GM18861 (cell line): ENCODE data around the gene ADAMTSL3.

Source experiments
- ATAC-seq: cut with Tn5 transposase; IDR thresholded peaks from one replicate; pipeline ENCODE4 v1.9.1; 2021; ENCODE audit not compliant: unreplicated experiment

ADAMTSL3 gene

DNA sequence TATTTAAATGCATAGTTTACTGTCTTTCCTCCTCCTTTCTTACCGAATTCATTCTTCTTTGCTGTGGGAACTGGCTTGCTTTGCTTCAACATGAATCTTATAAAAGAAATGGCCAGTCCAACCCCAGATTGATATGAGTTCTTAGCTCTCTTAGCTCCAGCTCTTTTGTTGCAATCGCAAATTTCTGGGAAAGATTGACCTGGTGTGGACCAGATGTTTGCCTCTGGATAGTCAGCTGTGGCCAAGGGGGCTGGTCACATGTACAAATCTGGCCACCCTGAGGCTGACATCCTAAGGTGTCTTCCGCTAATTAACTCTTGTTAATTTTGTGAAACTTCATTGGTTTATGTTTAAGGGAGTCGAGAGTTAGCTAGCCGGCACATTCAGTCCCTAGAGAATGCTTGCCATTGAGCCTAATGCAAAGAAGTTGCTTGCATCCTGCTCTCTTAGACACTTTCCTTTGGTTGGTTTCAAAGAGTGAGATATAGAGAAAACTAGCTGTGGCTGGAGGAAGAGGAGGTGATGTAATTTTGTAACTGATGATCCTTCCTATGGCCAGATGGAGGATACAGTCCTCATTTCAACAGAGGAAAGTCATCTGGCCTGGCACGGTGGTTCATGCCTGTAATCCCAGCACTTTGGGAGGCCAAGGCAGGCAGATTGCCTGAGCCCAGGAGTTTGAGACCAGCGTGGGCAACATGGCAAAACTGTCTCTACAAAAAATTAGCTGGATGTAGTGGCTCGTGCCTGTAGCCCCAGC lies 162.4 kb downstream of the ADAMTSL3 start:
- ATAC-seq = no peak

DNA sequence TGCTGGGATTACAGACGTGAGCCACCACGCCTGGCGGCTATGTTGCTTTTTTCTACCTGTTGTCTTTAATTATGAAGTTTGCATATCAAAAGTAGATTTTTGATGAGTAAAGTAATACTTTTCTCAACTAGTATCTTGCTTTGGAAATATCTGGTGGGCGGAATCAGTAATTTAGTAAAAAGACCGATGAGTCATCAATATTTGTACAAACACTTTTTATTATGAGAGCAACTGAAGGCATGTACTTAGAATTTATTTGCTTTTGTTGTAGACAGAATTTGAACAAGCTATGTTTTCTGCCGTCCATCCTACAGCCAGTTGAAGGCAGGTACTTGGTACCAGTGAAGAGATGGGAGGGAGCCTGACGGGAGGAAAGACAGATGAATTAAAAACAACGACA lies 164.7 kb downstream of the ADAMTSL3 start:
- ATAC-seq = no peak

DNA sequence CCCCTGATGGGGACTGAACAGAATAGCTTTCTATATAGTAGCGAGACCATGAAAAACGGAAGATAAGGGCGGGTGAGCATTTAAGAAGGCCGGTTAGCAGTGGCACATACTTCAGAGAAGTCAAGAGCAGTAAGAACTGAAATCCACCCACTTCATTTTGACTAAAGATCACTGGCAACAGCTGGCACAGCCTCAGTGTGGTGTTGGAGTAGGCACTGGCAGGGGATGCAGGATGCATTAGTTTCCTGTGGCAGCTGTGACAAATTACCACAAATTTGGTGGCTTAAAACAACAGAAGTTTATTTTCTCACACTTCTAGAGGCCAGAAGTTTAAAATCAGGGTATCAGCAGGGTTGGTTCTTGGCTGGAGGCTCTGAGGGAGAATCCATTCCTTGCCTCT lies 176.5 kb downstream of the ADAMTSL3 start:
- no peak for ATAC-seq

DNA sequence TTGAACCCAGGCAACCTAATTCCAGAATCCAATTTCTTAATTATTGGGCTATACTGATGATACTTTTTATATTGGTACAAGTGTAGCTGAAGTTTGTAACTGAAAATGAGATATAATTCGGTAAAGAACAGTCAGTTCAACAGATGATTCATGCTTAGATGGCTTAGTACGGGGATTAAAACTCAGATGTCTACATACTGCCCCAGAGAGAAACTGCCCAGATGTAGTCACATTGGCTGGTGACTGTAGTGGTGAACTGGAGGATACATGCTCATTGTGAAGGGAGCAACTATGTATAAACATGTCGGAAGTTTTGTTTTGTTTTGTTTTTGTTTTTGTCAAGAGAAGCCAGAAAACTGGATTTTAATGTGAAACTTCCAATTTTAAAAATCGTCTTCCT lies 179.6 kb downstream of the ADAMTSL3 start:
- ATAC-seq = no peak

DNA sequence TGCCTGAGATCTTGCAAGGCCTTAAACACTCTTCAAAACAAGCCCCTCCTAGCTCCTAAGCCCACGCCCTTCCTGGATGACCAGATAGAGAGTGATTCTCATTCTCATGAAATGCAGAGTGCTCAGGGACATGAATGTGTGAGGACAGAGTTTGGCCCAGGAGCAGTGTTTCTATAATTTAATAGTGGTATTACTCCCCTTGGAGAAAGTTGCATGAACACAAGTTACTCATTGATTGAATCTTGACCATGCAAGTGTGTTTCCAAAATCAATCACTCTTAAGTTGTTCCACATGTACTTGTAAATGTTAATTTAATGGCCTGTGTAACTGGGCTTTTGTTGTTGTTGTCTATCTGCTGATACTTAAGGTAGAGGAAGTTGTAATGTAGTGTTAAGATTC lies 181.6 kb downstream of the ADAMTSL3 start:
- ATAC-seq = no peak

DNA sequence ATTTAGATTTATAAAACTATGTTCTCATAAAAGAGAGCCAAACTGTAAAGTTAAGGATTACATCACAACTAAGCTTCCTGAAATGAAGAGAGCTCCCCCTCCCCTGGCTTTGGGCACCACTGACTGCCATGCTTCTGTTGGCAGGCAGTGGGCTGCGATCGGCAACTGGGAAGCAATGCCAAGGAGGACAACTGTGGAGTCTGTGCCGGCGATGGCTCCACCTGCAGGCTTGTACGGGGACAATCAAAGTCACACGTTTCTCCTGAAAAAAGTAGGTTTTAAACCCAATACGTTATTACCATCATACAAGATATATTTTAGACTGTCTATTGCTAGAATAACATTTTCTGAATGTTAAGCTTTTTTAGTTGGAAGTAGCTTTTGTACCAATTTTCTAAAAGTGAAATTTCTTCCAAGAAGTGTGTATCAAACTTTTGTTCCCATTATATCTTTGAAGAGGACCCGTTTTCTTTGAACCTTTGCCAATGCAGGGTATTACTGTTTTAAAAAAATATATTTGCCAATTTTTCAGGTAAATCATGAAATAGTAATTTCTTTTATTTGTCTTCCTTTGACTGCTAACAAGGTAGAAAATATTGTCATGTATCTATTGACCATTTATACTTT lies 184.1 kb downstream of the ADAMTSL3 start:
- ATAC-seq = no peak

DNA sequence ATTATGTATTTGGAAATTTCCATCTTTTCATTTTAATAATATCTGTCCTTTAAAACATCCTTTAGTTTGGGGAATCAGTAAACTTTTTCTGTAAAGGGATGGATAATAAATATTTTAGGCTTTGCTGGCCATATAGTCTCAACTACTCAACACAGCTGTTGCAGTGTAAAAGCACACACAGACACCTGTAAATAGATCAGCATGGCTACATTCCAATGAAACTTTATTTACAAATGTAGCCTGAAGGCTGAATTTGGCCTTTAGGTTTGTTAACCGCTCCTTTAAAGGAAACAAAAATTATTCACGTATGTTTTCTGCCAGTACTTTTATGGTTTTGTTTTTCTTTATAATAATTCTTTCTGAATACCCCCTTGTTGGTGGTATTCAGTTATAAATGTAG lies 184.8 kb downstream of the ADAMTSL3 start:
- ATAC-seq = no peak

DNA sequence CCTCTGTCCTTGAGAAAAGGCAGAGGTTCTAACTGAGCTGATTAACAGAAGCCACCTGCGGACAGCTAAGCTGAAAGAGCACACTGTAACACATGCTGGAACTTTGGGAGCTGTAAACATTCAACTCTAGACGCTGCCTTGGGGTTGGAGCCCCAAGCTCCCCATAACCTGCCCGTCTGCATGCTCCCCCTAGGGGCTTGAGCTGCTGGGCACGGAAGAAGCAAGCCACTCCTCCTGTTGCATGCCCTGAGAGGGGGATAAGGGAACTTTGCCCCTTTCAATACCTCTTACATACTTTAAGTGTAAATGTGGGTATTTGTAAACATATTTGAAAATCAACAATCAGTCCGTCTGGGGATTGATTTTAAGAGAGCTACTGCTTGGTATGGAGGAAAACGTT lies 188.4 kb downstream of the ADAMTSL3 start:
- no peak for ATAC-seq

DNA sequence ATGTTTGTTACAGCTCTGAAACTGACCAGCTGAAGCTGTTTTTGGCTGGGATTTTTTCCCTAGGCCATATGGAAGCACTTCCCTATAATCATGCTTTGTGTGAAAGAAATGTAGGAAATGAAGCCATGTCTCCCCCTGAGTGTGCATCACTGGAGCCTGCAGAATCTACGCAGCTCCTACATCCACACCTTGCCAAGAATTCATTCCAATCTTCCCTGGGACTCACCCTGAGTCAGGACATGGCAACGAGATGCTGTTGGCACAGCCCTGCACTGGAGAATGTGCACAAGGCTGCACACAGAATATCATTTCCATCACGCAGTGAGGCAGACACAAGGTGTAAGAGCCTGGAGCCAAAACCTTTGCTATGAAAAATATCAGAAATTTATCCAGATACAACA lies 189.5 kb downstream of the ADAMTSL3 start:
- no peak for ATAC-seq

DNA sequence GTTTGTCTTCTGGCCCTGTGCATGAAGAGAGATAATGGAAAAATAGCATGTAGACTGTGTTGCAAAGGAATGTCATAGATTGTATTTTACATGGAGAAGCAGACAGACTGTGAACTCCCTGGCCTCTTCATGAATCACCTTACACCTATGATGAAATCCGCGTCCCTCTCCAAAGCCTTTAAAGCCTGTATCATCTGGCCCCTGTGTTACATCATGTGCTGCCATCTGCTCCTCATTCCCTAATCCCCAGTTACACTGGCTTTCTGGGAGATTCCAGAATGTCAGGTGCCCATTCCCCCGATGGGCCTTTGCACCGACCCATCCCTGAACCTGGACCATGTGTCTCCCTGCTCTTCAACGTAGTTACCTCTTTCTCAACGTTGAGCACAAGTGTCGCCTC lies 190.8 kb downstream of the ADAMTSL3 start:
- no peak for ATAC-seq

DNA sequence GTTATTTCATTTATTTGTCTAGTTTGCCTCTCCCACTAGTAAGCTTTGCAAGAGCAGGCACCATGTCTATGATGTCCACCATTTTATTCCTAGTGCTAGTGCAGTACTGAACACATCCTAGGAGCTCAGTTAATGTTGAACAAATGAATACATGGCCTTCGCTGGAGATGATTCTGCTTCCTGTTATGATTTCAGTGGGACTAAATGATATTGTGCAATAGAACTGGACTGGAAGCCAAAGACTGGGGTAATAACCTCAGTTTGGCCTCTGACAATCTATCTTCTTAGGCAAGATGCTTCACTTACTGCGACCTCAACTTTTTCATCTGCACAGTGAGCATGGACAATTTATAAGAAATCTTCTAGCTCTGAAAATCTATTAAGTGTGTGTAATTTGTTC lies 191.3 kb downstream of the ADAMTSL3 start:
- no peak for ATAC-seq

DNA sequence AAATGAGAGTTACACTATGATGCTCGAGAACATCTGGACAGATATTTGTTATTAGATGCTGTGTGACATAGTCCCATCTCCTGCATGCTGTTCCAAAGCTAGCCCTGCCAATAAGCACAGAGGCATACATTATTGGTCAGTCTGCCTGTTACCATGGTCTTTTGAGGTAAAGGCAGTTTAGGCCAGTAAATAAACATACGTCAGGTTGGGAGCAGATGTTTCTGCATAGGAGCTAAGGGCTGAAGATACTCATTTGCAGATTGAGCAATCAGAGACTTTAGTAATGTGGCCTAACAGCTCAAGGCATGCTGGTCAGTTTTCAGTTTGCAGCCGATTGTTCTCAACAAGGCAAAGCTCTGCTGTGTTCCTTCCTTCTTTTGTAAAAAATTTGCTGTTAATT lies 192.9 kb downstream of the ADAMTSL3 start:
- ATAC-seq = no peak

DNA sequence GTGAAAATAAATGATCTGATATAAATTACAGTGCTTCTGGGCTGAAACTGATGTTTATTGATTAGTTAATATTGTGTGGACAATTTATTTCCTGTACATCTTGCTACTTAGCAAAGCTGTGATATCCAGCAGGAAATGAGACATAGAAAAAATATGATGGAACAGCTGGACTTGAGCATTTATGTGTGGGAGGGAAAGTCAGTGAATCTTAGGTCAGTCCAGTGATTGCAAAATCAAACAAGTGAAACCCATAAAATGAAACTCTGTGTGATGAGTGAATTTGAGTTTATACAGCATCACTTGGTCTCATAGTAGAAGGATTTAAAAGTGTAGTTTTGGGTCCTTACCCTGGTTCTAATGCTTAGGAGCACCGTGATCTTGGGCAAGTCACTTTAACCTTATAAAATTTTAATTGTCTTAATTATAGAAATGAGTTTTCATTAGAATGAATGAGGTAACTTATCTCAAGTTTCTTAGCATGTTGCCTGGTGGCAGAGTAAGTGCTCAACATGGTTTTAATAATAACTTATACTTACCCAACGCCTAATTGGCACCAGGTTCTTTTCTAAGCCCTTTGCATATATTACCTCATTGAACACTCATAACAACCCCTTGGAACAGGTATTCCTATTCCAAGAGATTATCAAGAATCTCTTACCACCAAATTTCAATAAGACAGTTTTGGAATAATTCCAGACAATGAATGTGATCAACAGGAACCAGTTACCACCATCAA lies 194.6 kb downstream of the ADAMTSL3 start:
- no peak for ATAC-seq

DNA sequence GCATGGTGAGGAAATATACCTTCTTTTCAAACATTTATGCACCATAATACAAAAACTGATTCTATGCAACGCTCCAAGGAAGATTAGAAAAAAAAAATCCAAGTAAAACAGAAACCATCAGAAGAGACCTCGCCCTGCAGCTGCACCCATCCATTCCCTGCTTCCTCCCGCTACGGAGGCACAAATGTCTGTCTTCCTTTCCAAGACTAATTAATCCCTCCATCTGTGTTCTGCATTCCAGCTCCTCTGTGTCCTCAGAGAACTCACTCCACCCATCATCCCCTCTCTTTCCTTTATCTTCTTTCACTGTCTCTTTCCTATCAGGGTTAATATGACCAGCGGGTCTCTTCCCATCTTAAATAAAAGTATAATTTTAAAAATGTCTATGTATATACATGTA lies 196.1 kb downstream of the ADAMTSL3 start:
- ATAC-seq = no peak

DNA sequence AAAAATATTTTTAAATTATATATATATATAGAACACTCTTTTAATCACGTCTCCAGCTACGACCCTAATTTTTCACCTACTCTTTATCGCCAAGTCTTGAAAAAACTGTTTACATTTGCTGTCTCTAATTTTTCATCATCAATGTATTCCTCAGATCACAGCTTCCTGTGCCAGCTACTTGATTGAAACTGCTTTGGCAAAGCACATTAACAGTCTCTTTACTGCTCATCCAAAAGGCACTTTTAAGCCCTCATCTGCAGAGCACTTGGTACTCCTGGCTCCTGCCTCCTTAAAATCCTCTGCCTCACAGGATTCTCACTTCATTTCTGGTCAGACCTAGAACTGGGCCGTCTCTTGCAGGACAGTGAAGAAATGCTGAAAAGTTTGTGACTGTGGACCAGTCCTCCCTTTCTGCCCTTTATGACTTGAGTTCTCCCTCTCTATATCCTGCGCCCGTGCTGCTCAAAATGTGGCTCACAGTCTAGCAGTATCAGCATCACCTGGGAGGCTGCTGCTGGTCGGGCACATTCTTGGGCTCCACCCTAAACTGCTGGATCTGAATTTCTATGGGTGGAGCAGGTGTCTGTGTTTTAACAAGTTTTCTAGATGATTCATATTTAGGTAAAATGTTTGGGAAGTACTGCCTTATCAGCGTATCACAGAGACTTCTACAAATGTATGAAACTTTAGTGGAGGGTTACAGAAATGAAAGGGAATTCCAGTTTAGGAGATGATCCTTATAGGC lies 196.8 kb downstream of the ADAMTSL3 start:
- no peak for ATAC-seq

DNA sequence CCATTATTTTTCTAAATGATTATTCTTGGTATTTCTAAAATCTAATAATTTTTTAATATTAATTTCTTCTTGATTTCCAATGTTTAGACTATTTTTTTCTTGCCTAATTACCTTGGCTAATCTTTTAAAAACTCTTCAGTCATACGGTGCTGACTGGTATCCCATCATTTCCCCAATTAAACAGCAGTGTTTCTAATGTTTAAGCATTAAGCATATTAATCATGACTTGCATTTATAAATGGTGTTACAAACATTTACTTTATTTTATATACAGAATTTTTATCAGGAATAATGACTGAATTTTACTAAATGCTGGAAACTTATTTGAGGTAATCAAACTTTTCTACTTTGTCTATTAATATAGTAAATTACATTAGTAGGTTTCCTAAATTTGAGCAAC lies 199.3 kb downstream of the ADAMTSL3 start:
- no peak for ATAC-seq

DNA sequence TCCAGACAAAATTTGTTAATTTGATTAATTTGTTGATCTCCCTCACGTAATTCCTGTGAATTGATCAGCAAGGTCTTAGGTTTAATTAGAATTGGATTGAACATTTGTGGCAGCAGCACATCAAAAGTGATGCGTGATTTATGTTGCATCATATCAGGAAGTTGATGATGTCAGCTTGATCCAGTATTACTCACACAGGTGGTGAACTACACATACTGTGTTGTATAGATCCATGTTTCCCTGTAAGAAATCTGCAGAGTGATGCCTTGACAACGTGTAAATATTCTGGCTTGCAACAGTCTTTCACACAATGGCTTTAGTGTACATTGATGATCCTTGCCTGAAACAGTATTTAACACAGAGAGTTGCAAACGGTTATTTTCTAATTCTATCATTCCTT lies 200.4 kb downstream of the ADAMTSL3 start:
- ATAC-seq = no peak

DNA sequence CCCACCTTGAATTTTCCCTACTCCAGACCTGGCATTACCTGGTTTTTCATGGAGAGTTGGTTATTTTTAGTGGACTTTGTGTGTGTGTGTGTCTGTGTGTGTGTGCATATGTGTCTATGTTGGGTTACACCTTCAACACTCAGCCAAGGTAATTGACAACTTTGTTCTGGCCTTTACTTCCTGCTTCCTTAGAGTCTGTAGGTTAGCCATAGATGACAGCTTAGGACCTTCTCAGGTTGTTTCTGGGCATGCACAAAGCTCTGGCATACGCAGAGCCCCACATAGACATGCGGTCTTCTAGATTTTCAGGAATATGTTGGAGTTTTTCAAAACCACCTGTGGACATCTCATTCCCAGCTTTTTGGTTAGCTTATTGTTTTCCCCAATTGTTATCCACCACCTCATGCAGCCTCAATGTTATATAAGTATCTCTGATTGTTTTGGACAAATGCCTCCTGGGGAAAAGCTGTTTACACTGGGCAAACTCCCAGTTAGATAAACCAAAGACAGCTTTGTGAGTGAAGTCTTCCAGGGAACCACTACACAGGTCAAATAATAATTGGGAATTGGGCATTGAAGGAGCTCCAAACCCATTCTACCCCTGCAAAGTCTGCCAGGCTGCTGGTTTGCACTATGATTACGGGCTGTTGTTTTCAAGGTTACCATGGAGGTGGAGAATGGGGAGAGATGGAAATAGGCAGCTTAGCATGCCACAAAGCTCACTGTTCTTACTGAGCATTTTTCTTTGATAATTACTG lies 201.2 kb downstream of the ADAMTSL3 start:
- no peak for ATAC-seq

DNA sequence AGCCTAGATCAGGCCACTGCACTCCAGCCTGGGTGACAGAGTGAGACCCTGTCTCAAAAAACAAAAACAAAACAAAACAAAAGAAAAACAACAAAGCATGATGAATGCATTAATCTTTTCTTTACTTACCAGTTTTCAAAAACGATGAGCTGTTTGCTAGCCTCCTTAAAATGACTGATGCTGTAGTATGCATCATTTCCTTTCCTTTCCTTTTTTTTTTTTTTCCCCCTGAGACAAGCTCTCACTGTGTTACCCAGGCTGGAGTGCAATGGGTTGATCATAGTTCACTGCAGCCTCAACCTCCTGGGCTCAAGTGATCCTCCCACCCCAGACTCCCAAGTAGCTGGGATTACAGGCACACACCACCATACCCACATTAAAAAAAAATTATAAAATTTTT lies 202.0 kb downstream of the ADAMTSL3 start:
- no peak for ATAC-seq

DNA sequence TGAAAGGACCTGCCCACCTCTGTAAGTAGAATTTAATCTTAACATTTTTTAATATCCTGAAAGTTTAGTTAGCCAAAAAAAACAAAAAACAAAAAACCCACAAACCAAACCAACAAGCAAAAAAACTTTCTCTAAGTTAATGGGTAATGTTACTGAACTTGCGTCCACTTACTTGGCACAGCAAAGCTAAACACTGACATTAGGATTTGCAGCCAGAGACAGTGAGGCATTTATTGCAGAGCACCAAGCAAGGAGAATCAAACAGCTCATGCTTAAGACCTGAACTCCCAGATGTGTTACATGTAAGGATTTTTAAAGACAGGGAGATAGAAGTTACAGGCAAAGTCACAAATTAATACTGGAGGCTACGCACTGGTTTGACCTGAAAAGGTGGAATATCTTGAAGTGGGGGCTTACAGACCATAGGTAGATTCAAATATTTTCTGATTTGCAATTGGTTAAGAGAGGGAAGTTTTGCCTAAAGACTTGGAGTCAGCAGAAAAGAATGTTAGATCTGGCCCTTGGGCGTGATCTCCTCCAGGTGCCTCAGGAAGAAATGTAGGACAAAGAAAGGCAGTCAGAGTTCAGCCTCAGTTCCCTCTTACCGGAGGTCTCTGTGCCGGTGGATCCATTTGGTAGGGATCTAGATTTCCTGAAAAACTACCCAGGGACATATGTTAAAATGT lies 205.0 kb downstream of the ADAMTSL3 start:
- no peak for ATAC-seq
